OCI-LY3 (cell line): ENCODE measurements around the gene SULF2.

Experiments used
- CTCF ChIP-seq: fragments of 200-600, 300-600 bp; sonication (generic); IDR thresholded peaks from 2 replicates; pipeline ENCODE4 v1.5.1; 2014; ENCODE audit warnings: antibody characterized with exemption, low read length, low read depth
- EZH2phosphoT487 ChIP-seq: fragments of 200-600 bp; shearing (Covaris generic); IDR thresholded peaks from 2 replicates; pipeline ENCODE4 v1.6.1; 2018; ENCODE audit warnings: antibody characterized with exemption, mixed run types, low read depth

- TF ChIP-seq CTCF (no peak), EZH2phosphoT487 (no peak)
Measured at GRCh38 chr20:47708140-47708807, 77.0 kb downstream of the SULF2 start.
